ENCODE measurements around the gene TBX10. TPM values are rescaled to one million over a fixed set of nuclear protein-coding genes. Genes with fewer than 3 reads are reported as not detected.

TBX10 gene
- total RNA-seq, 1 experiment from 2014 or later: not detected

DNA sequence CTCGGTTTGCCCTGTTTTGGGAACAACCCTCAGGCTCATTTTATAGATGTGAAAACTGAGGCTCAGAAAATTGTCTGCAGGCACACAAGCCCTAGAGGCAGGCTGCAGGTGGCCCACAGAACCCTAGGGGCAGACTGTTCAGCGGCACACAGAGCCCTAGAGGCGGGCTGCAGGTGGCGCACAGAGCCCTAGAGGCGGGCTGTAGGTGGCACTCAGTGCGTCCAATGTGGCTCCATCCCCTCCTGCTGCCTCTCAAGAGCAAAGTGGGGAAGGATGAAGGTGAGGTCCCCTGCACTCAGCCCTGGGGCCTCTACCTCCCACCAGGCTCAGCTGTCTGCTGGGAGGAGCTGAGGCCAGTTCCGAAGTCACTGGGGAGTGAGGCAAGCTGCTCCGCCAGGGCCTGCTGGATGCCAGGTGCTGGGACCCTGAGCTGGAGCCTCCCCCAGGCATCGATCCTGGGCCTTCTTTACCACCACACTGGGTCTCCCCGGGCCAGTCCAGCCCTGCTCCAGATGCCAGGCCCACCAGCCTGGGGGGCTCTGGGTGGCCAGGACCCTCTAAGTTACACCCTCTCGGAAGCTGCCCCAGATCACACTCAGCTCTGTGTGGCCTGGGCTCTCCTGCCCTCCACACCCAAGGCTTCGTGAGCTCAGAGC, 8.7 kb upstream of the TBX10 start:
- POLR2A ChIA-PET: no interaction called here
- in situ Hi-C loops (cut with HindIII; ENCODE audit: low pct_unique_long_range_greater_than_20kb, low sequenced_read_pairs) (no loop called here), intact Hi-C loops (cut with micrococcal nuclease; ENCODE audit: unreplicated experiment) (loop anchor here (10.0 kb wide), 1 partner anchor 57 kb away; no protein-coding TSS in a partner anchor)
- DNase-seq (ENCODE audit: low read depth, low spot score): no peak
- peak; percentile 86 for ATAC-seq
- H3K4me3 ChIP-seq (ENCODE audit: low read depth in 2 of 2, low read length in 2 of 2): no peak overlapping the region
- TF ChIP-seq, protein P1, sequence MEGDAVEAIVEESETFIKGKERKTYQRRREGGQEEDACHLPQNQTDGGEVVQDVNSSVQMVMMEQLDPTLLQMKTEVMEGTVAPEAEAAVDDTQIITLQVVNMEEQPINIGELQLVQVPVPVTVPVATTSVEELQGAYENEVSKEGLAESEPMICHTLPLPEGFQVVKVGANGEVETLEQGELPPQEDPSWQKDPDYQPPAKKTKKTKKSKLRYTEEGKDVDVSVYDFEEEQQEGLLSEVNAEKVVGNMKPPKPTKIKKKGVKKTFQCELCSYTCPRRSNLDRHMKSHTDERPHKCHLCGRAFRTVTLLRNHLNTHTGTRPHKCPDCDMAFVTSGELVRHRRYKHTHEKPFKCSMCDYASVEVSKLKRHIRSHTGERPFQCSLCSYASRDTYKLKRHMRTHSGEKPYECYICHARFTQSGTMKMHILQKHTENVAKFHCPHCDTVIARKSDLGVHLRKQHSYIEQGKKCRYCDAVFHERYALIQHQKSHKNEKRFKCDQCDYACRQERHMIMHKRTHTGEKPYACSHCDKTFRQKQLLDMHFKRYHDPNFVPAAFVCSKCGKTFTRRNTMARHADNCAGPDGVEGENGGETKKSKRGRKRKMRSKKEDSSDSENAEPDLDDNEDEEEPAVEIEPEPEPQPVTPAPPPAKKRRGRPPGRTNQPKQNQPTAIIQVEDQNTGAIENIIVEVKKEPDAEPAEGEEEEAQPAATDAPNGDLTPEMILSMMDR (IDR thresholded peaks at IDR 0.05): no peak; the same call in 1 of the 2 replicates
- TF ChIP-seq TCF7L2 (IDR thresholded peaks at IDR 0.05; ENCODE audit: low read depth, low read length): no peak
- no peak for TF ChIP-seq POLR2AphosphoS5 (IDR thresholded peaks at IDR 0.05; ENCODE audit: low read depth, low read length)
- TF ChIP-seq SIN3A (IDR thresholded peaks at IDR 0.05; ENCODE audit: borderline replicate concordance, insufficient read depth, low read depth, low read length): no peak
- TF ChIP-seq, protein P2, sequence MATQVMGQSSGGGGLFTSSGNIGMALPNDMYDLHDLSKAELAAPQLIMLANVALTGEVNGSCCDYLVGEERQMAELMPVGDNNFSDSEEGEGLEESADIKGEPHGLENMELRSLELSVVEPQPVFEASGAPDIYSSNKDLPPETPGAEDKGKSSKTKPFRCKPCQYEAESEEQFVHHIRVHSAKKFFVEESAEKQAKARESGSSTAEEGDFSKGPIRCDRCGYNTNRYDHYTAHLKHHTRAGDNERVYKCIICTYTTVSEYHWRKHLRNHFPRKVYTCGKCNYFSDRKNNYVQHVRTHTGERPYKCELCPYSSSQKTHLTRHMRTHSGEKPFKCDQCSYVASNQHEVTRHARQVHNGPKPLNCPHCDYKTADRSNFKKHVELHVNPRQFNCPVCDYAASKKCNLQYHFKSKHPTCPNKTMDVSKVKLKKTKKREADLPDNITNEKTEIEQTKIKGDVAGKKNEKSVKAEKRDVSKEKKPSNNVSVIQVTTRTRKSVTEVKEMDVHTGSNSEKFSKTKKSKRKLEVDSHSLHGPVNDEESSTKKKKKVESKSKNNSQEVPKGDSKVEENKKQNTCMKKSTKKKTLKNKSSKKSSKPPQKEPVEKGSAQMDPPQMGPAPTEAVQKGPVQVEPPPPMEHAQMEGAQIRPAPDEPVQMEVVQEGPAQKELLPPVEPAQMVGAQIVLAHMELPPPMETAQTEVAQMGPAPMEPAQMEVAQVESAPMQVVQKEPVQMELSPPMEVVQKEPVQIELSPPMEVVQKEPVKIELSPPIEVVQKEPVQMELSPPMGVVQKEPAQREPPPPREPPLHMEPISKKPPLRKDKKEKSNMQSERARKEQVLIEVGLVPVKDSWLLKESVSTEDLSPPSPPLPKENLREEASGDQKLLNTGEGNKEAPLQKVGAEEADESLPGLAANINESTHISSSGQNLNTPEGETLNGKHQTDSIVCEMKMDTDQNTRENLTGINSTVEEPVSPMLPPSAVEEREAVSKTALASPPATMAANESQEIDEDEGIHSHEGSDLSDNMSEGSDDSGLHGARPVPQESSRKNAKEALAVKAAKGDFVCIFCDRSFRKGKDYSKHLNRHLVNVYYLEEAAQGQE (IDR thresholded peaks at IDR 0.05; ENCODE audit: insufficient read depth in 1 of 2, low read depth in 2 of 2, low read length in 1 of 2): no peak
- BruUV-seq (replicated peaks): no TSS peak
- no peaks in the 10 kb centered on the region for H3K36me3 ChIP-seq (ENCODE audit: control insufficient read depth, insufficient read depth, low read length)
- no peak overlapping the region for H3K27ac ChIP-seq (ENCODE audit: low read length)
- H3K9me3 ChIP-seq (ENCODE audit: control insufficient read depth, insufficient read depth, low read depth, low read length): no peaks in the 10 kb centered on the region
- H3K4me1 ChIP-seq (ENCODE audit: control insufficient read depth, insufficient read depth, low read length): peaks cover 4% of the 10 kb centered on the region; the same call in 1 of the 2 replicates
- CTCF ChIA-PET: interaction anchor here (0.6 to 1.3 kb wide), 4 partner anchors 11 to 792 kb away, joined by 3 to 8 read pairs (median 6); partner anchors contain the start of gene NUDT8
- H3K27me3 ChIP-seq (ENCODE audit: control insufficient read depth, insufficient read depth, low read length): 0 out of 2 replicates have a peak, but pooled peaks cover 2% of the 10 kb centered on the region

- in situ Hi-C loops (cut with HindIII; ENCODE audit: low pct_unique_long_range_greater_than_20kb, low sequenced_read_pairs): no loop called here
- DNase-seq (ENCODE audit: low read depth, low spot score) (no peak), ATAC-seq (no peak)
- Histone ChIP-seq H3K27ac (ENCODE audit: low read length) (no peak overlapping the region), H3K4me1 (ENCODE audit: control insufficient read depth, insufficient read depth, low read length) (peaks cover 4% of the 10 kb centered on the region; the same call in 1 of the 2 replicates), H3K9me3 (ENCODE audit: control insufficient read depth, insufficient read depth, low read depth, low read length) (no peaks in the 10 kb centered on the region), H3K4me3 (ENCODE audit: low read depth in 2 of 2, low read length in 2 of 2) (no peak overlapping the region), H3K27me3 (ENCODE audit: control insufficient read depth, insufficient read depth, low read length) (0 out of 2 replicates have a peak, but pooled peaks cover 2% of the 10 kb centered on the region), H3K36me3 (ENCODE audit: control insufficient read depth, insufficient read depth, low read length) (no peaks in the 10 kb centered on the region)
- intact Hi-C loops (cut with micrococcal nuclease; ENCODE audit: unreplicated experiment): loop anchor here (10.0 kb wide), 1 partner anchor 57 kb away; no protein-coding TSS in a partner anchor
- no TSS peak for BruUV-seq (replicated peaks)
- TF ChIP-seq, protein P1 (IDR thresholded peaks at IDR 0.05): no peak
- TF ChIP-seq SIN3A (IDR thresholded peaks at IDR 0.05; ENCODE audit: borderline replicate concordance, insufficient read depth, low read depth, low read length) (no peak), TCF7L2 (IDR thresholded peaks at IDR 0.05; ENCODE audit: low read depth, low read length) (no peak), POLR2AphosphoS5 (IDR thresholded peaks at IDR 0.05; ENCODE audit: low read depth, low read length) (no peak)
- TF ChIP-seq, protein P2 (IDR thresholded peaks at IDR 0.05; ENCODE audit: insufficient read depth in 1 of 2, low read depth in 2 of 2, low read length in 1 of 2): no peak
- ChIA-PET CTCF (interaction anchor here (0.6 to 1.3 kb wide), 2 partner anchors 18 to 791 kb away, joined by 7 to 8 read pairs; partner anchors contain the start of gene NUDT8), POLR2A (no interaction called here)
Observed at GRCh38 chr11:67647471-67647870, 7.9 kb upstream of the TBX10 start.
